DLD1 (cell line): Measurements from ENCODE around the gene FOXO1.
"Not testable (repeated sequence)": the region's sequence is repeated elsewhere in the genome, so short reads cannot be mapped to it uniquely, and the experiment has no call there.

Experiments used
- in situ Hi-C: cut with HindIII; loops from 2 replicates; pipeline ENCODE4 v1.10.0; 2017; ENCODE audit warnings: low sequenced_read_pairs

FOXO1 gene

DNA sequence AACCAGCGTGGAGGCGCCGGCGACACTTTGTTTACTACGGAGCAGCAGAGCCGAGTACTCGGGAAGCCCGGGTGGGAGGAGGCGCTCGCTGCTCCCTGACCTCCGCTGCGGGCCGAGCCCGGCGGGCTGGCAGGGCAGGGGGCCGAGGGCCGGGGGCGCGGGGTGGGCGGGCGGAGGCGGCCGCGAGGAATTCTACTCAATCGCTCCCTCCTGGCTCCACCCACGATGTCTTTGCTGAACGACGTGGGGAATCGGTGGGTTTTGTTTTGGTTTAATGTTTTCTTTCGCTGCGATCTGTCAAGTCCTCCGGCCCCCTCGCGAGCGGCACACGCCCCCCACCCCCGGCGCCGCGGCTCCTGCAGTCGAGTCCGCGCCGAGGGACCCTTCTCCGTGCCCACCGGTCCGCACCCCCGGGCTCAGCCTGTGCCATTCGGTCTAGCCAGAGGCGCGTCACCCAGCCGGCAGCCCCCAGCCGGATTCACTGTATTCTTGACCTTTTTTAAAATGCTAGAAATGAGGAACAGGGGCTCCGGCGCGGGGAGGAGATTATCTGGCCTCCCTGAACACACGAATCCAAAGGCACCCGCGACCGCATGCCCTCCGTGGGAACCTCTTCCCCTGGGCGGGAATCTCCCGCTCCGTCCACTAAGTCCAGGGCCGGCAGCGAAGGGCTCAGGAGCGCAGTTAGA, 636 bp upstream of the FOXO1 start:
- in situ Hi-C loops = no loop called here

GRCh38 chr13:40665126-40666044, 1.1 kb downstream of the FOXO1 start:
- in situ Hi-C loops = no loop called here

DNA sequence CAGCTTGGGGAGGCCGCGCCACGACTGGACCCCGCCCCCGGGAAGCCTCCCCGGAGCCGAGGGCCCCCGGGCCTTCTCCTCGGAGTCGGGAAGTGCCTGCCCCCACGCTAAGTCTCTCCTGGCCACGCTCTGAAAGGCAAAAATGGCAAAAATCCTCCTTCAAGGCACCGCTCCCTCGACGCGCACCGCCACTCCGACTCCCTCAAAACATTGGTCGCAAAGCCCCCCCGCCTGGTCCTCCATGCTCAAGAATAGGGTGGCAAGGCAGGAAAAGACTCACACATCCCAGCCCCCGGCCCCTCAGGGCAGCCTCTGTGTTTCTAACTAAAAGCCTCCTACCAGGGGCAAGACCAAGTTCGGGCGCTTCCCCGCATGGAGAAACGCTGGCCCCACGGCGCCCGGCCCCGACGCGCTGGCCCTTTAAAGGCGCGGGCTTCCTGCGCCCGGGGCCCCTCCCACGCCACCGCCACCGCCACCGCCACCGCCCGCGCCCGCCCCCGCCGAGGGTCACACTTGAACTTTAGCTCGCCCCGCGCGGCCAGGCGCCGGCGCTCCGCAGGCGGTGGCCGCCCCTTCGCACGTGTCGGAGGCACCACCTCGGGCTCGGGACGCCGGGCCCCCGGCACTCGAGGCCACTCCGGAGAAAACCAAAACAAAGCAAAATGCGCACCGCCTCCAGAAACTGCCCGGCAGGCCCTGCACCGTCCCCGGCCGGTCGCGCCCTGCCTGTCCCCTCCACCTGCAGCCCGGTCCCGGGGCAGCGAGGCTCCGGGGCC, 1.9 kb downstream of the FOXO1 start:
- in situ Hi-C loops = no loop called here

DNA sequence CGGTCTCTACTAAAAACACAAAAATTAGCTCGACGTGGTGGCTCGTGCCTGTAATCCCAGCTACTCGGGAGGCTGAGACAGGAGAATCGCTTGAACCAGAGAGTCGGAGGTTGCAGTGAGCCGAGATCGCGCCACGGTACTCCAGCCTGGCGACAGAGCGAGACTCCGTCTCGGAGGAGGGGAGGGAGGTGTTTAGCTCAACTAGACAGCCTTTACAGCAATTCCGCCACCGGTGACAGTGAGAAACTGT, 2.4 kb downstream of the FOXO1 start:
- in situ Hi-C loops = not testable (repeated sequence)

DNA sequence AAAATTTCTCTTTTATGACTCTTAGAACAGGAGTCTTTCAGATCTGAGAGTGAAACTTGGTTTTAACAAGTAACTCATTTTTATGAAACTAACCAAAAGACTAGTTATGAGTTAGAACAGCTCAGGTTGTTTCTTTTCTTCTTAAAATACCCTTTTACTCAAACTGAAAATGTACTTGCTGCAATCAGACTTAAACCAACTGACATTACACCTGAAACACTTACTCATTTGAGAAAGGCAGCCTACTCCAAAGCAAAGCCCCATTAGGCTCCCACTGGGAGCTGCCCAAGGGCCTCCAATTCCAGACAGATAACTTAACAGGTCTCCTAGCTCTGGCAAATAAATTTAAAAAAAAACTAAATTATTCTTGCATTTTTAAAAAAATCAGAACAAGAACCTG, 3.6 kb downstream of the FOXO1 start:
- in situ Hi-C loops = no loop called here

DNA sequence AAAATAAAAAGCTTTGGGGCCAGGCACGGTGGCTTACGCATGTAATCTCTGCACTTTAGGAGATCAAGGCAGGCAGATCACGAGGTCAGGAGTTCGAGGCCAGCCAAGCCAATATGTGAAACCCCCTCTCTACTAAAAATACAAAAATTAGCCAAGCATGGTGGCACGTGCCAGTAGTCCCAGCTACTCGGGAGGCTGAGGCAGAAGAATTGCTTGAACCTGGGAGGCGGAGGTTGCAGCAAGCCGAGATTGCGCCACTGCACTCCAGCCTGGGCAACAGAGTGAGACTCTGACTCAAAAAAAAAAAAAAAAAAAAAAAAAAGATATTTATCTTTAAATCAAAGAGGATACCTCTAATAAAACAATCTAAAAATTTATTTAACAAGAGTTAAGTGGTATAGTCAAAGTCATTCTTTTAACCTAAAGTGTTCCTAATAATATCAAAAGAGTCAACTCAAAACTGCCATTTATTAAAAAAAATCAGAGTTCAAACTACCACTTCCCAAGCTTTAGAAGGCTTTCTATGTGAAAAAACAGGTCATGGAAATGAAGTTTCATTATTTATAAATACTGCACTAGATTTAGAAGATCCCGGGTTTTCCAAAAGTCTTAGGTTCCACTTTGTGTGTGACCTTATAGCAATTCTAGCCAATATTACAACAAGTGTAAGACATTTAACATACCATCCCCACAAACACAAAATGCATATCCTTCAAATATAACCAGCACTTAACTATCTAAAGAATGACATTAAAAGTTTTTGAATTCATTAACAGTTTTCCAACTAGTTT, 4.4 kb downstream of the FOXO1 start:
- in situ Hi-C loops = no loop called here

DNA sequence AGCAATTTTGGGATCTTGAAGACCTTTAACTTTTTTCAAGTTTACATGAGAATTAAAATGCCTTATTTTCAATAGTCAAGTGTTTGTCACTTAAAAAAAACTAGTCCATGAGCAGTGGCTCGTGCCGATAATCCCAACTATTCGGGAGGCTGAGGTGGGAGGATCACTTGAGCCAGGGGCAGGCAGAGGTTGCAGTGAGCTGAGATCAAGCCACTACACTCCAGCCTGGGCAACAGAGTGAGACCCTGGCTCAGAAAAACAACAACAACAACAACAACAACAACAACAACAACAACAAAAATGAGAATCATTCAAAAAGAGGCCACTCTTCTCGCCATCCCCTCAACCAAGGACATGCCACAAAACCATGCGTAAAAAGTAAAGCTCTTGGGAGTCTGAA, 5.7 kb downstream of the FOXO1 start:
- in situ Hi-C loops = no loop called here

- in situ Hi-C loops = no loop called here
These were observed 6.2 kb downstream of the FOXO1 start for GRCh38 chr13:40660141-40660664.

DNA sequence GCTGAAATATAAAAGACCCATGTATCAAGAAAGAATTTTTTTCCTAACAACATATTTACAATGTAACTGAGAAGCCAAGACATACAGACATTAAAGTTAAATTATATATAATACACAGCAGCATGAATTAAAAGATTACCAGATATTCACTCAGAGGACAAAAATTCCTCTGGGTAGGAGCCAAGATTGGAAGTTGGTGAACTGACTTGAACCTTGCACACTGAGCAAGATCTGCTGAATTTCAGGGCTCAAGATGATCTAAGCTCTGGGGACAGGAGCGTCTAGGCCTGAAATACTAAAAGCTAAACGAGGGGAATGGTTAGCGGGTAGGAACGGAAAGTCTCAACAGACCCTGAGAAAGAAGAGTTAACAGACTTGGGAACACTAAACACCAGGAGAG, 8.5 kb downstream of the FOXO1 start:
- in situ Hi-C loops = no loop called here

GRCh38 chr13:40657307-40657706, 9.1 kb downstream of the FOXO1 start:
- in situ Hi-C loops = no loop called here

GRCh38 chr13:40656358-40656757, 10.1 kb downstream of the FOXO1 start:
- in situ Hi-C loops = no loop called here

DNA sequence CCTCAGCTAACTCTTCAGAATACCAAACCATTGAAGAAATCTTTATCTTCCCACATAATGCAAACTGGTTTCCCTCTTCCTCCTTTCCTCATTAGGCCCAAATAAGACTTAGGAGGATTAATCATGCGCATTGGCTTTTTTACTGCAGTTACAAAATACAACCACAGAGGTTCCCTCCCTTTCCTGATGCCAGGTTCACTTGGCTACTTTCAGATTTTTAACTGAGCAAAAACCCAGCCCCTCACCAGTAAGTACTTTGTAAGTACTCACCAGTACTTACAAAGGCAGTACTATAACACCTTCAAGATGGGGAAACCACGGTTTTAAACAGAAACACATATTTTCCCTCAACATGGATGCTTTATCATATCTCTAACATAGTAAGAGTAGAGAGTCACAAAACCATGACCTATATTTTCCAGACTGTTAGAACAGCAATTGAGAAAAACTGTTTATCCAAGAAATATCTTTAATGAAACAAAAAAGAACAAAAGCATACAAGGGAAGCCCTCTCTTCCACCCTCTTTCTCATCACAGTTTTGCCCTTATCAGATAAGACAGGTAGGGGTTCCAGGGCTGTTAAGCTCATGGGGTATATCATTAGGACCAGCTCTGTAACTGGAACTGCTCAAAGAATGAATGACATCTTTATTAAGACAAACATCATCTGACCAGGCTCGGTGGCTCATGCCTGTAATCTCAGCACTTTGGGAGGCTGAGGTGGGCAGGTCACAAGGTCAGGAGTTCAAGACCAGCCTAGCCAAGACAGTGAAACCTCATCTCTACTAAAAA, 12.7 kb downstream of the FOXO1 start:
- in situ Hi-C loops = no loop called here

DNA sequence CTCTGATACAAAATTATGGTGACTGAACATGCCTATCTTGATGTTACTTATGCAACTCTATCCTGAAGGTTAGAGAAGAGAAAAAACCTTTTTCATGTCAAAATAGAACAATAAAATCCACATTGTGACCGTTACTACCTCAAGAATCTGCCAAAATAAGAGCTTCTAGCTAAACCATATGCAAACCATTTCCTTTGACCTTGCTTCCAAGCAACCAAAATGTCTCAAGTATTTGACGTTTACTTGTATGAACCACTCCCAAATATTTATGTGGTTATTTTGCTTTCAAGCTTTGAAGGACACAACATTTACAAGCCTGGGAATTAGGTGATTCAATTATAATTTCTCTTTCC, 13.9 kb downstream of the FOXO1 start:
- in situ Hi-C loops = no loop called here

DNA sequence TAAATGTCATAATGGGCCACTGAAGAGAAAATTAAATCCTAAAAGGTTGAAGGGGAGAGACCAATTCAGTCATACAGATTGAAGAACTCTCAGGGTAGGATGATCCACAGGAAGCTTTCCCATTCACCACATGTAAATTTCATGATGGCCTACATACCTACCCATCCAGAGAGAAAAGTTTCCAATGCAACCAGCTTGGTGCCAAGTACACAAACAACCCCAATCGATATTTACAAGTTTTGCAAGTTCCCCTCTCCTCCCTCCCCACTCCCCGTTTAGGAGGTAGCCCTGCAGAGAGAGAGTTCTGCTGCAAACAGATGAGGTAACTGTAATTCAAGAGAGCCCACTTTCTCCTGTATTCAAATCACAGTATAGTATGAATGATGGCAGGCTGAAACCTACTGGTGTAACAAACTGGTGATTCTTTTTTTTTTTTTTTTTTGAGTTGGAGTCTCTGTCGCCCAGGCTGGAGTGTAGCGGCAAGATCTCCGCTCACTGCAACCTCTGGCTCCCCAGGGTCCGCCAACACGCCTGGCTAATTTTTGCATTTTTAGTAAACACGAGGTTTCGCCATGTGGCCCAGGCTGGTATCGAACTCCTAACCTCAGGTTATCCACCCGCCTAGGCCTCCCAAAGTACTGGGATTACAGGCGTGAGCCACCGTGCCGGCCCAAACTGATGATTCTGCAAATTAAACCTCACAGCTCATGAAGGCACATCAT, 14.4 kb downstream of the FOXO1 start:
- in situ Hi-C loops = no loop called here

- in situ Hi-C loops = no loop called here
These were observed 17.6 kb downstream of the FOXO1 start for GRCh38 chr13:40648841-40649240.

- in situ Hi-C loops = no loop called here
These were observed 18.4 kb downstream of the FOXO1 start for GRCh38 chr13:40648040-40648439.

DNA sequence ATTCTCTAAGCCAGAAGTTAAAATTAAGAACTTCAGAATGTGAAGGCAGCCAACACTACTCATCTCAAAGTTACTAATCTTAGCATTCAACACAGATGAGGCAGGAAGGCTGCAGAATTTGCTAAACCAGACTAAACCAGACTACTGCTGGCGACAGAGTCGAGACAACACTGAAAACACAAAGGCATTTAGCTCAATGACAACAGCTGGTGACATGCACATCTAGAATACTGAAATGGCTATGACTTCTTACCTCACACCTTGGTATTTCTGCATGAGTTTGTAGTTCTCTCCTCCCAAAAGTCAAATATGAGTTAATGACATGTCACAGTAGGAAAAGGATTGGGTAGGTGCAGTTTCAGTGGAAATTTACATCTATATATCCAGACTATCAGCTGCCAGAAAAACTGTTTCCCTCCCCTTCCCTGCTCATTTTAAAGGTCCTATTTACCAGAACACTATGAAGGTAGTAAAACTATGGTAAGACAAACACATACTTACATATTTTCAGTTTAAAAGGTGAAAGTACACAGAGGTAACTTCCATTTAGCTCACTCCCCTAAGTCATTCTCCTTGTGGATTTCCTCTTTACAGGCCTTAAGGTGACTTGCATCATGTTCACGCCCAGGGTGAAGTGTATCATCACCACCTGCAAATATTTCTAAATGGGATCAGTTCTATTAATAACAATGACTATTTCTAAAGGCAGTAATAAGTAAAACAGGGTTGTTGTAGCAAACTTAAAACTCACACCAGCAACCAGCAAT, 21.4 kb downstream of the FOXO1 start:
- in situ Hi-C loops = no loop called here

DNA sequence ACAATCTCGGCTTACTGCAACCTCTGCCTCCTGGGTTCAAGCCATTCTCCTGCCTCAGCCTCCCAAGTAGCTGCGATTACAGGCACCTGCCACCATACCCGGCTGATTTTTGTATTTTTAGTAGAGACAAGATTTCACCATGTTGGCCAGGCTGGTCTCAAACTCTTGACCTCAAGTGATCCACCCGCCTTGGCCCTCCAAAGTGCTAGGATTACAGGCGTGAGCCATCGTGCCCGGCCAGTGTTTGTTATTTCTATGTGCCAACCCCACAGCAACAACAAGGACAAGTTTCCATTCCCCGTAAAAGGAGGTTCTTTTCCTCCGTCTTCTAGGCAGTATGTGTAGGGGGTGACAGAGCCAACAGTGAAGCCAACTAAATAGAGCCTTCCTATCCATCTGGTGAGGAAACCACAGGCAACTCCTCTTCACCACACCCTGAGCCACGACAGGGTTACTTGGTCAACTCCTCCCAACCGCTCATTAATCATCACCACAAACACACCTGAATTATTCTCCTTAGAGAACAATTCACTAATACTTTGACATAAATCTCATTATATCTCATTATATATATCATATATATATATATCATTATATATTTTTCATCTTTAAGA, 25.5 kb downstream of the FOXO1 start:
- in situ Hi-C loops = no loop called here
